Astrocyte of the hippocampus (primary cell): ENCODE data around the gene MAN2B2.

Experiments used
- DNase-seq: peaks from one replicate; pipeline ENCODE4 v3.0.0; 2011; ENCODE audit warnings: low read depth, low spot score

Gene MAN2B2

DNA sequence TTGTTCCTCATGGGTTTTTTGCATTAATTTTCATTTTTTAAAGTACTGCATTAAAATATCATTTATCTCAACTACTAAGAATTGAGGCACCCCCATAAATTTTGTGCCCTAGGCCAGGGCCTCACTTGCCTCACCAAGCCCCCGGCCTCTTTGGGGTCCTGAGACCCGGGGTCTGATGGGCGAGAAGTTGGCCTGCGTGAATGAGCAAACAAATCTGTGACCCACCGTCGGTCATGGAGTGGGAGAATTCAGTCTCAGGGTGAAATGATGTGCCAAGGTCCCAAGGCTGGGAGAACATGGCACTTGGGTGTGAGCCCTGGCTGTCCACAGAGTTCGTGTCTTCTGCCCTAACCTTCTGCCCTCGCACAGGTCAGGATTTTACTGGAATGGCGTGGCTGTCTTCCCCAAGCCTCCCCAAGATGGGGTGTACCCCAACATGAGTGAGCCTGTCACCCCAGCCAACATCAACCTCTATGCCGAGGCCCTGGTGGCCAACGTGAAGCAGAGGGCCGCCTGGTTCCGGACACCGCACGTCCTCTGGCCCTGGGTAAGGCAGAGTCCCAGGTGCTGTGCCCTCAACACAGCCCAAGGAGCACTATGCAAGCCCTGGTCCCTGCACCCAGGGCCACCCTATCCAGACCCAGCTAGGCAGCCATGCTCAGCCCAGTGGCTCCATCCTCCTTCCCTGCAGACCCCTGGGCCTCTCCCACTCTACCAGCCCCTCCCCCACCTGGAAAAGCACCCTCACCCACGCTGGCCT is 18.0 kb downstream of the MAN2B2 start:
- no peak for DNase-seq

DNA sequence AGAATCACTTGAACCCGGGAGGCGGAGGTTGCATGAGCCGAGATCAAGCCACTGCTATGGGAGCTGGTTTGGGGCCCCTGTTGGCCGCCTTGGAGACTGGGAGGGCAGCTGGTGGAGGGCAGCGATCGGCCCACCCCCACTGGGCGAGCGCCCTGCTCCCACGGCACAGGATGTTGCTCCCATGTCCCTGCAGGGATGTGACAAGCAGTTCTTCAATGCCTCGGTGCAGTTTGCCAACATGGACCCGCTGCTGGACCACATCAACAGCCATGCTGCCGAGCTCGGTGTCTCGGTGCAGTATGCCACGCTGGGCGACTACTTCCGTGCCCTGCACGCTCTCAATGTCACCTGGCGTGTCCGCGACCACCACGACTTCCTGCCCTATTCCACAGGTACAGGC is 19.4 kb downstream of the MAN2B2 start:
- no peak for DNase-seq

DNA sequence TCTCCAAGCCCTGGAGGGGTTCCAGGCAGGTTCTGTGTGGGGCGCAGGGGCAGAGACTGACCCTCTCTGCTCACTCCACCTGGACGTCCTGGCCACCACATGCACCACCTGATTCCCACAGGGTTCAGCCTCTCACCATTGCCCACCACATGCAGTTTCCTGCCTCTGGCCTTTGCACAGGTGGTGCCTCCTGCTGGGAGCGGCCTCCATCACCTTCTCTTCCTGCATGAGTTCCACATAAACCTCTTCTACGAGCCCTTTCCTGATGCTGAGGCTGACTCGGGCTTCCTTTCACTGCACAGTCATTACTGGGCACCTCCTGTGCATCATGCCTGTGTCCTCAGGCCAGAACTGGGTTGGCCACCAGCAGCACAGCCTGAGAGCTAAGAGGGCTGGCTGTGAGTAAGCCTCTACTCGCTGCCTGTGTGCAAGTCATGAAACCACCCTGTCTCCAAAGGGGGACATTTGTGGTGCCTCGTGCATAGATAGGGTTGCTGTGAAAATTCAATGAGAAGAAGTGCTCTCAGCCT is 19.9 kb downstream of the MAN2B2 start:
- DNase-seq = no peak

DNA sequence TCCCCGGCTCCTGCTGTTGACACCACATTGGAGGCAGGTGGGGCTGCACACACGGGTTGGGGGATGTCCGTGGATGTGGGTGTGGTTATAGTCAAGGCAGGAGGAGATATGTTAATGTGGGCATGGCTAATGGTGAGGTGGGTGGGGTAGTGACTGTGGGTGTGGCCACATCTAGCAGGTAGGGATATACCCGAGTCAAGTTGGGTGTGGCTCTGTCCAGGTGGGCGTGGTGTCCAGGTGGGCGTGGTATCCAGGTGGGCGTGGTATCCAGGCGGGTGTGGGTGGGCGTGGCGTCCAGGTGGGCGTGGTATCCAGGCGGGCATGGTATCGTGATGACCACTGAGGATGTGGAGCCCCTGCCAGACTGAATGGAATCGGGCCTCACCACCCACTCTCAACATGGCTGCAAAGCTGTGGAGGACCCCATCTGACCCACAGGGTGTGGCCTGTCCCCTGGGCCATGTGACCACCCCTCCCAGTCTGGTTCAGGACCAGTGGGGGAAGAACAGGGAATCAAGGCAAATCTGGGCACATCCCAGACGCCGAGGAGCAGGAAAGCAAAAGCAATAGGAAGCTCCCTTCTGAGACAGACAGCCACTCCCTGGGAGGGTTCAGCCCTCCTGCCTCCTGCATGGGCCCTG is 21.0 kb downstream of the MAN2B2 start:
- no peak for DNase-seq

DNA sequence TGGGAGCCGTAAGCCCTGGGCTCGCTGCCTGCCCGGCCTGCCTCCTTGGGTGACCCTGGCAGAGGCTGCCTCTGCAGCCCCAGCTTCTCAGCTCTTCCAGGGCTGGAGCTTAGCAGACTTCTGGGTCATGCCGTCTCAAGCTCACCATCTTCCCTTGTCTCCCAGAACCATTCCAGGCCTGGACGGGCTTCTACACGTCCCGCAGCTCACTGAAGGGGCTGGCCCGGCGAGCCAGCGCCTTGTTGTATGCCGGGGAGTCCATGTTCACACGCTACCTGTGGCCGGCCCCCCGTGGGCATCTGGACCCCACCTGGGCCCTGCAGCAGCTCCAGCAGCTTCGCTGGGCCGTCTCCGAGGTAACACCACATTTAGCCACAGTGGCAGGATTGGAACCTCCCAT is 22.0 kb downstream of the MAN2B2 start:
- no peak for DNase-seq

DNA sequence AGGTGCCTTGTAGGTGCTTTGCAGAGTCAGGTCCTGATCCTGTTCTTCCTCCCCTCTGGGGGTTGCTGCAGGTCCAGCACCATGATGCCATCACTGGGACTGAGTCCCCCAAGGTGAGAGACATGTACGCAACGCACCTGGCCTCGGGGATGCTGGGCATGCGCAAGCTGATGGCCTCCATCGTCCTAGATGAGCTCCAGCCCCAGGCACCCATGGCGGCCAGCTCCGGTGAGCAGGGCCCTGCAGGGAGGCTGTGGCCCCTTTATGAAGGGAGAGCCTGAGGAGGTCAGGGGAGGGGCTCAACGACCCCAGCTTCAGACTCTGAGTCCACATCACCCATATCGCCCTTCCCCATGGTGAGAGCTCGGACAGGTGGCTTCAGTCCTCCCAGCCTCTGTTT is 23.1 kb downstream of the MAN2B2 start:
- DNase-seq = no peak

DNA sequence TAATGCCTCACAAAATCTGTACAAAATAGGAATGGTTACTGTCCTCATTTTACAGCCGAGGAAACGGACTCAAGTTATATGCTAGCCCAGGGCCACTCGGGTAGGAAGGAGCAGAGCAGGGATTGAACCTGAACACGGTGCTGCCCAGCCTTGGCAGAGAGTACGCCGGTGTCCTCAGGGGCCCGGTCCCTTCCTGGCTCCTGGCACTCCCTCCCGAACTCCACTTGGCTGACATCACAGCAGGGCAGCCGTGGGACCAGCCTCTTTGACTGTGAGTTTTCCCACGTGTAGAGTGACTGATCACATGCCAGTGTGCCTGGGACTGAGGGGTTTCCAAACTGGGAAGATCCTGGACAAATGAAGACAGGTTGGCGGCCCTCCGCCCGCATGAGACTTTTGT is 23.7 kb downstream of the MAN2B2 start:
- no peak for DNase-seq

DNA sequence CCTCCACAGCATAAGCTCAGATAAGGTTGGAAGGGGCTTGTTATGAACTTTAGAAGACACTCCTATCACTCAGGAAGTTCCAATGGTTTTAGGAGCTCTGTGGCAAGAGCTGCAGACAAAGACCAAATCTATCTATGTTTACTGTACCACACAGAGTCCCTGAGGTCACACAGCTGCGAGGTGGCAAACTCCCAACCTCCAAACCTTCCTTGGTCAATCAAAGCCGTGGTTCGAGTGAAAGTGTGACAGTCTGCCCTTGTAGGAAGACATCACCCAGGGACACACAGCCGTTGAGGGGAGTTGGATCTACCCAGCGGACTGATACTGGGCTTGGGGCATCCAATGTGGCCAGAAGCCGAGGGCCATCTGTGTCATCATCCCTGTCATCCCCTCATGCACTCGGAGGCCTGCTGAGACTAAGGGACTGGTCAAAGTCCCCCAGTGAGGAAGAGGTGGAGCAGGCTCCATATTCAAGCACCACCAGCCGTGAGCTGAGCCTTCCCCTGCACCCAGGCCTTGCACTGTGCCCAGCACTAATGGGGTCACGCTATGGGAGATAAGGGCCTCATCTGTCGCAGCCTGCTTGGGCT is 26.8 kb downstream of the MAN2B2 start:
- no peak for DNase-seq

DNA sequence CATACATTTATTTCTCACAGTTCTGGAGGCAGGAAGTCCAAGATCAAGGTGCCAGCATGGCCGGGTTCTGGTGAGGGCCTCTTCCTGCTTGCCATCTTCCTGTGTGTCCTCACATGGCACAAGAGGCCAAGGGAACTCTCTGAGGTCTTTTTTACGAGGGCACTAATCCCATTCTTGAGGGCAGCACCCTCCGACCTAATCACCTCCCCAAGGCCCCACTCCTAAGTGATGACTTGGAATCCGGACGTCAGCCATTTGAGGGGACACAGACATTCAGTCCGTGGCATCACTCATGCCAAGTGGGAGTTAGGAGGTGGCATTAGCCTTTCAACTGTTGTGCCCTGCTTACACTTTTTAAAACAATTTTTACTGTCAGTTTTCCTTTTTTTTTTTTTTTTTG is 27.3 kb downstream of the MAN2B2 start:
- DNase-seq = no peak

DNA sequence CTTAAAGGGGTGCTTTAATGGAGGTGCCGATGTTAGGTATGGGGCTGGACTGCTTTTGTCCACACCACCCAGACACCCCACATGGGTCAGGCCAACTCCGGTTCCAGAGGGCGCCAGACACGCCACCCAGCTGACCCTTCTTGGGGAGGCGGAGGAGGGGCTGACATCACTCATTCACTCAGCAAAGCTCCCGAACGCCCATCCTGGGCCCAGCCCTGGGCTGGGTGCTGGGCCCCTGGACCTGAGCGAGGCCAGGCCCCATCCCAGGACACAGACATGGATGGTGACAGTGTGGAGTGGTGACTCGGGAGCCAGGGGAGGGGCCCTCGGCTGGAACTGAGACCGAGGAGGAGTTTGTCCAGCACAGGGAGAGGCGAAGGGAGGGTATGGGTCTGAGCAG is 28.1 kb downstream of the MAN2B2 start:
- DNase-seq = no peak

DNA sequence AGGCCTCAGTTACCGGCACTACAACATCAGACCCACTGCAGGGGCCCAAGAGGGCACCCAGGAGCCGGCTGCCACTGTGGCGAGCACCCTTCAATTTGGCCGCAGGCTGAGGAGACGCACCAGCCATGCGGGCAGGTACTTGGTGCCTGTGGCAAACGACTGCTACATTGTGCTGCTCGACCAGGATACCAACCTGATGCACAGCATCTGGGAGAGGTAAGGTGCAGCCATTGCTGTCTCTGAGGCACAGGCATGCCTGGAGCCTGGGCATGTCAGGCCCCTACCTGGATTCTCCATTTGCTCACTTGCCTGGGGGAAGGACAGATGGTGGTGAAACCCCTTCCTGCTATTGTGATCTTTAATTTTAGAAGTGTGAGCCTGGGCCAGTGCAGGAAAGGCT is 30.1 kb downstream of the MAN2B2 start:
- no peak for DNase-seq

DNA sequence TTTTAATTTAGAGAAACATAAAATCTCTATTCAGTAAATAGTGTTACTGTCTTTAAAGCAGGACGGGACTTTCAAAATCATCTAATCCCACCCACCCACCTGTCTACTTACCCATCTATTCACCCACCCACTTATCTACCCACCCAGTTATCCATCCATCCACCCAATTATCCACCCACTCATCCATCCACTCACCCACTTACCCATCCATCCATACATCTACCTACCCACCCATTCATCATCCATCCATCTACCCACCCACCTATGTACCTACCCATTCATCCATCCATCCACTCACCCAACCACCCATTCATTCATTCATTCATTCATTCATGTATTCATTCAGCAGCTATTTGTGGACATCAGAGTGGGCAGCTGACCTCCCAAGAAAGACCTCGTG is 30.6 kb downstream of the MAN2B2 start:
- DNase-seq = no peak

DNA sequence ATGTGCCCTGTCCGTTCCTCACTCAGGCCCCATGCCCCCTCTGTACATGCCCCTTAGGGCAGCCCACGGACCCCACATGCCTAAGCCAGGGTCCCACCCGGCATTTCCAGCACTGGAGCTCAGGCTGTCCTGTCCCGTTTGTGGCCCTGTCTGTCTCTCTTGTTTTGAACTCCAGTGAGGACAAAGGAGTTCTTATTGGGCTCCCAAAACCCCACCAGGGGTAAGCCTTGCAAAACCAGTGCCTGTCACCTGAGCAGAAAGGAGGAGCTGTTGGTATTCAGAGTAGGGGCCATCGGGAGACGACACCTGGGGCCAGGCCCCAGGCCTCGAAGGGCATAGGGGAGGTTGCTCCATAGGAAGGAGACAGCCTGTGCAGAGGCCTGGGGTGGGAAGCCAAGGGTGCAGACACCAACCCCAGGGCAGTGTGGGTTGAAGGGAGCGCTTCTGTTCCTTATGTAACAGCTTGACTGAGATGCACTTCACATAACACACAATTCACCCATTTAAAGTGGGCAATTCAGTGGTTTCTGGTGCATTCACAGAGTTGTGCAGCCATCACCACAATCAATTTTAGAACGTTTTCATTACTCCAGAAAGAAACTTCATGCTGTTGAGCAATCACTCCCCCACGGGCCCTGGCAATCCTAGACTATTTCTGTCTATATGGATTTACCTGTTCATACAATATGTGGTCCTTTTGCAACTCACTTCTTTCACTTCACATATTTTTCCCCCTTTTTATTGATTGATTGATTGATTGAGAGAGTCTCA is 31.7 kb downstream of the MAN2B2 start:
- DNase-seq = no peak

DNA sequence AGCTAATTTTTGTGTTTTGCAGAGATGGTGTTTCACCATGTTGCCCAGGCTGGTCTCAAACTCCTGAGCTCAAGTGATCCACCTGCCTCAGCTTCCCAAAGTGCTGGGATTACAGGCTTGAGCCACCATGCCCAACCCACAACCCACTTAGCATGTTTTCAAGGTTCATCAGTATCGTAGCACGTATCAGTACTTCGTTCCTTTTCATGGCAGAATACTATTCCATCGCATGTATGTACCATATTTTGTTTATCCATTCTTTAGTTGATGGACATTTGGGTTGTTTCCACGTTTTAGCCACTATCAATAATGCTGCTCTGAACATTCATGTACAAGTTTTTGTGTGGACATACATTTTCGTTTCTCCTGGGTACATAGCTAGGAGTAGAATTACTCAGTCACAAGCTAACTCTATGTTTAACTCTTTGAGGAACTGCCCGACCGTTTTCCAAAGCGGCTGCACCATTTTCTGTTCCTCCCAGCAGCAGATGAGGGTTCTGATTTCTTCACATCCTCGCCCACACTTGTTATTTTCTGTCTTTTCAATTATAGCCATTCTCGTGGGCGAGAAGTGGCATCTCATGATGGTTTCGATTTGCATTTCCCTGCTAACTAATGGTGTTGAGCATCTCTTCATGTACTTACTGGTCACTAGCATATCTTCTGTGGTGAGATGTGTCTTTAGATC is 32.5 kb downstream of the MAN2B2 start:
- no peak for DNase-seq

DNA sequence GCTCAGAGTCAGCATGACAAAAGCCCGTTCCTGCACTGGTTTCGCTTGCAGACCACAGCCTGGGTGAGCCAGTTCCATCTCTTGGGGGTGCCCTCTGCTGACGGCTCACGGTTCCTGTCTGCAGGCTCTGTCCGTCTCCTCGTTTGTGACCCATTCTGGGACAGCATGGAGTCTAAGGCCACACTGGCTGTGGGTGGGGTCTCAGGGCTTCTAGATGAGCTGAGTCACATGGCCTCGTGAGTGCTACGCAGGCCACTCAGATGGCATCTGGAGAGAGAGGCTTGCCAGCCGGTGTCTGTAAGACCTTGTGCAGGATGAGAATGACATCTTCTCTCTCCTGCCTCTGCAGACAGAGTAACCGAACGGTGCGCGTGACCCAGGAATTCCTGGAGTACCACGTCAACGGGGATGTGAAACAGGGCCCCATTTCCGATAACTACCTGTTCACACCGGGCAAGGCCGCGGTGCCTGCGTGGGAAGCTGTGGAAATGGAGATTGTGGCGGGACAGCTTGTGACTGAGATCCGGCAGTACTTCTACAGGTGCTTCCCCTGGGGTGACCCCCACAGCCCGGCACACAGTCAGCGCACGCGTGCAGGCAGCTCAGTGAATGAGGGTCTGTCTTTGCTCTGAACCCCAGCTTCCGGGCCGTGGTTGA is 33.9 kb downstream of the MAN2B2 start:
- peak; percentile 18 for DNase-seq

DNA sequence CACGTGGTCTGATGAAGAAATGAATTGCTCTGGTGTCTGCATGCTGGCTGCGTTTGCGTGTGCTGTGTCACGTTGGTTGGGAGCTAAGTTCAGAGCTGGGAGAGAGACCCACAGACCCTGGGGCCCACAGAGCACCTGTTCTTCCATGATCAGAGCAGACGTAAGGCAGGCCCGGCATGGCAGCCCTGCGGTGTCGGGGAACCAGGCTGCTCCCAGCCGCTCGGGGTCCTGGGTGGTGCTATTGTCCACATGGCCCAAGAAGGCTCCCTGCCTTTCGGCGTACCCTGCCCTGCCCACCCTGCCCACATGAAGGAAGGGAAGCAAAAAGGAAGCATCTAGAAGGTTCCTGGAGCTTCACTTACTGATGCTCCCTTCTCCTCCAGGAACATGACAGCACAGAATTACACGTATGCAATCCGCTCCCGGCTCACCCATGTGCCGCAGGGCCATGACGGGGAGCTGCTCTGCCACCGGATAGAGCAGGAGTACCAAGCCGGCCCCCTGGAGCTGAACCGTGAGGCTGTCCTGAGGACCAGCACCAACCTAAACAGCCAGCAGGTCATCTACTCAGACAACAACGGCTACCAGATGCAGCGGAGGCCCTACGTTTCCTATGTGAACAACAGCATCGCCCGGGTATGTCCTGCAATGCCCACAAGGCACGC is 34.6 kb downstream of the MAN2B2 start:
- no peak for DNase-seq

DNA sequence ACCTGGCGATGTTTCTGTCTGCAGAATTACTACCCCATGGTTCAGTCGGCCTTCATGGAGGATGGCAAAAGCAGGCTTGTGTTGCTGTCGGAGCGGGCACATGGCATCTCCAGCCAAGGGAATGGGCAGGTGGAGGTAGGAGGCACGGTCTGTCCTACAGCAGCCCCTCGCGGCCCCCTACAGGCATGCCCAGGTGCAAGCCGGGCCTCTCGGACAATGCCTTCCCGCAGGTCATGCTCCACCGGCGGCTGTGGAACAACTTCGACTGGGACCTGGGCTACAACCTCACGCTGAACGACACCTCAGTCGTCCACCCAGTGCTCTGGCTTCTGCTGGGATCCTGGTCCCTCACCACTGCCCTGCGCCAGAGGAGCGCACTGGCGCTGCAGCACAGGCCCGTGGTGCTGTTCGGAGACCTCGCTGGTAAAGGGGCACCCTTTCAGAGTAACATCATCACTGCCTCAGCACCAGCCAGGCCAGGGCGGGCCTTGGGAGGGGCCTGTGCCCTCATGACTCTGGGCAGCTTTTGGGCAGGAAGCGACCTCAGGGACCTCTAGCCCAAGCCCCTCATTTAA is 36.0 kb downstream of the MAN2B2 start:
- no peak for DNase-seq

DNA sequence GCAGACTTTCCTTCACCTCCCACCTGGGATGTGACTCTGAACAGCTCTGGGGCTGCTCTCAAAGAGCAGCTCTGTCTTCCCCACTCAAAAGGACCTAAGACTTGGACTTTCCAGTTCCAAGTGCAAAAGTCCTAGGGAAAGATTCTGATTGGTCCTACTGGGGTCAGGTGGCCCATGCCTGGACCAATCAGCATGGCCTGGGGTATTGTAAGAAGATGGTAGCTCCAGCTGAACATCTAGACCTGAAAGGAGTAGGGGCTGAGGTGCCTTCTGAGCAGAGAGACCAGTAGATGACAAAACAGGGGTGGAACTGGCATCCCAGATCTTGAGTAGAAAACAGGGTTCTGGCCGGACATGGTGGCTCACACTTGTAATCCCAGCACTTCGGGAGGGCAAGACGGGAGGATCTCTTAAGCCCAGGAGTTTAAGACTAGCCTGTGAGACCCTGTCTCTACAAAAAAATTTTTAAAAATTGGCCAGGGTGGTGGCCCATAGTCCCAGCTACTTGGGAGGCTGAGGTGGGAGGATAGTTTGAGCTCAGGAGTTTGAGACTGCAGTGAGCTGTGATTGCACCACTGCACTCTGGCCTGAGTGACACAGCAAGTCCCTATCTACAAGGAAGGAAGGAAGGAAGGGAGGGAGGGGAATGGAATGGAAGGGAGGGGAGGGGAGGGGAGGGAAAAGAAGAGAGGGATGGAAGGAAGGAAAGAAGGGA is 38.1 kb downstream of the MAN2B2 start:
- DNase-seq = no peak
